IMR-90 (cell line): ENCODE results near the gene SYNPR. TPM values are rescaled to one million over a fixed set of nuclear protein-coding genes. Genes with fewer than 3 reads are reported as not detected.
A peak's percentile ranks its signal among the peaks of the same experiment; 100 is the strongest.

ENCODE experiments used
- ATAC-seq: fragments of 200-7000 bp; cut with Tn5 transposase; 2 replicates; pipeline ENCODE4 v1.9.1; 2020; ENCODE audit warnings: low read depth, mild to moderate bottlenecking, moderate library complexity
- BruUV-seq: library from RNA; stranded (reverse); fragments of 400-500 nt; replicated peaks from 2 replicates; lab custom pipeline; 2021; lab: Mats Ljungman, UMichigan
- CTCF ChIA-PET: fragments of 300-600 bp; formaldehyde crosslinking; extraction: SDS; loops from one replicate; lab custom pipeline; 2021; ENCODE audit warnings: antibody characterized with exemption; lab: Yijun Ruan, JAX
- POLR2A ChIA-PET: fragments of 300-600 bp; sonication (Branson Sonifier 250); formaldehyde crosslinking; loops from one replicate; lab custom pipeline; 2022; ENCODE audit warnings: antibody characterized with exemption; ENCODE audit not compliant: unreplicated experiment; lab: Charles Lee
- DNase-seq: peaks from one replicate; pipeline ENCODE4 v3.0.0; 2013
- H2AFZ ChIP-seq: replicated peaks from 2 replicates; pipeline ENCODE3; 2013; ENCODE audit warnings: low read length, mild to moderate bottlenecking; ENCODE audit not compliant: poor library complexity
- H2AK5ac ChIP-seq: 2 replicates; pipeline ENCODE4 v1.6.1; 2013; ENCODE audit warnings: low read depth, low read length, inconsistent platforms
- H2AK9ac ChIP-seq: replicated peaks from 2 replicates; pipeline ENCODE3; 2013; ENCODE audit warnings: mild to moderate bottlenecking, low read depth, low read length, moderate library complexity; ENCODE audit not compliant: poor library complexity
- H2BK120ac ChIP-seq: 2 replicates; pipeline ENCODE4 v1.6.1; 2013; ENCODE audit warnings: low read depth, low read length, inconsistent platforms
- H2BK15ac ChIP-seq: 3 replicates; pipeline ENCODE4 v1.6.1; 2013; ENCODE audit warnings: low read depth, low read length, inconsistent platforms
- H2BK20ac ChIP-seq: 2 replicates; pipeline ENCODE4 v1.6.1; 2013; ENCODE audit warnings: low read depth, mild to moderate bottlenecking, inconsistent platforms, low read length, moderate library complexity
- H2BK5ac ChIP-seq: 2 replicates; pipeline ENCODE4 v1.6.1; 2013; ENCODE audit warnings: mild to moderate bottlenecking, low read depth, low read length, inconsistent platforms; ENCODE audit not compliant: poor library complexity, severe bottlenecking
- H3K14ac ChIP-seq: replicated peaks from 2 replicates; pipeline ENCODE4 v1.6.1; 2013; ENCODE audit warnings: low read depth, low read length, inconsistent platforms
- H3K18ac ChIP-seq: 2 replicates; pipeline ENCODE4 v1.6.1; 2013; ENCODE audit warnings: low read depth, low read length, control low read depth
- H3K23ac ChIP-seq: 2 replicates; pipeline ENCODE4 v1.6.1; 2013; ENCODE audit warnings: low read depth, low read length, inconsistent platforms
- H3K27ac ChIP-seq: 2 replicates; pipeline ENCODE4 v1.5.1; 2013; ENCODE audit warnings: mild to moderate bottlenecking, control low read depth, low read length; ENCODE audit not compliant: insufficient read depth
- H3K27me3 ChIP-seq: 2 replicates; pipeline ENCODE4 v1.6.1; 2013; ENCODE audit warnings: low read length; ENCODE audit not compliant: control insufficient read depth, insufficient read depth
- H3K36me3 ChIP-seq: 2 replicates; pipeline ENCODE4 v1.6.1; 2013; ENCODE audit warnings: low read length, mixed read lengths; ENCODE audit not compliant: control insufficient read depth, insufficient read depth
- H3K4ac ChIP-seq: 2 replicates; pipeline ENCODE4 v1.6.1; 2013; ENCODE audit warnings: low read depth, low read length, inconsistent platforms
- H3K4me1 ChIP-seq: 2 replicates; pipeline ENCODE4 v1.6.1; 2013; ENCODE audit warnings: low read length, mixed read lengths; ENCODE audit not compliant: control insufficient read depth, insufficient read depth
- H3K4me2 ChIP-seq: 2 replicates; pipeline ENCODE4 v1.6.1; 2013; ENCODE audit warnings: low read depth, mild to moderate bottlenecking, control low read depth, low read length, moderate library complexity
- H3K4me3 ChIP-seq: 2 replicates; pipeline ENCODE4 v1.5.1; 2013; ENCODE audit warnings: low read depth, mild to moderate bottlenecking, control low read depth, low read length, moderate library complexity; ENCODE audit not compliant: insufficient read depth
- H3K56ac ChIP-seq: 2 replicates; pipeline ENCODE4 v1.6.1; 2013; ENCODE audit warnings: low read length, inconsistent platforms; ENCODE audit not compliant: insufficient read depth; ENCODE audit errors: extremely low read depth
- H3K79me1 ChIP-seq, 2 experiments: 2 replicates each; pipeline ENCODE4 v1.6.1; 2013; ENCODE audit warnings: low read length in 2 of 2, inconsistent platforms in 1 of 2, low read depth in 1 of 2
- H3K9ac ChIP-seq: 2 replicates; pipeline ENCODE4 v1.6.1; 2013; ENCODE audit warnings: low read depth, low read length, control low read depth
- H3K9me1 ChIP-seq: 2 replicates; pipeline ENCODE4 v1.6.1; 2013; ENCODE audit warnings: low read length, inconsistent platforms; ENCODE audit not compliant: insufficient read depth
- H3K9me3 ChIP-seq: 2 replicates; pipeline ENCODE4 v1.6.1; 2013; ENCODE audit warnings: low read length; ENCODE audit not compliant: control insufficient read depth, insufficient read depth
- H4K20me1 ChIP-seq: 2 replicates; pipeline ENCODE4 v1.6.1; 2013; ENCODE audit warnings: low read length, inconsistent platforms; ENCODE audit not compliant: insufficient read depth
- H4K5ac ChIP-seq: 2 replicates; pipeline ENCODE4 v1.6.1; 2013; ENCODE audit warnings: mild to moderate bottlenecking, low read depth, low read length, control low read depth
- H4K8ac ChIP-seq, 2 experiments: 2 replicates each; pipeline ENCODE4 v1.6.1; 2013; ENCODE audit warnings: low read depth in 2 of 2, low read length in 2 of 2, control low read depth in 1 of 2, inconsistent platforms in 1 of 2
- H4K91ac ChIP-seq: 2 replicates; pipeline ENCODE4 v1.6.1; 2013; ENCODE audit warnings: low read depth, low read length, inconsistent platforms; ENCODE audit not compliant: insufficient read depth
- BHLHE40 ChIP-seq: fragments of 150-350 bp; IDR thresholded peaks from 2 replicates; pipeline ENCODE4 v1.6.1; 2016; ENCODE audit warnings: mild to moderate bottlenecking, low read depth, low read length
- CEBPB ChIP-seq: IDR thresholded peaks from 2 replicates; pipeline ENCODE4 v1.6.1; 2012; ENCODE audit warnings: low read depth, low read length, improper control_type of control experiment
- CHD1 ChIP-seq: IDR thresholded peaks from 2 replicates; pipeline ENCODE4 v1.6.1; 2012; ENCODE audit warnings: low read depth, low read length, improper control_type of control experiment
- FOS ChIP-seq: fragments of 150-350 bp; IDR thresholded peaks from 2 replicates; pipeline ENCODE4 v1.6.1; 2016; ENCODE audit warnings: low read depth, low read length
- MAFK ChIP-seq: IDR thresholded peaks from 2 replicates; pipeline ENCODE4 v1.6.1; 2012; ENCODE audit warnings: low read depth, low read length, improper control_type of control experiment
- MAZ ChIP-seq: IDR thresholded peaks from 2 replicates; pipeline ENCODE4 v1.6.1; 2012; ENCODE audit warnings: low read depth, mild to moderate bottlenecking, low read length, improper control_type of control experiment, moderate library complexity, borderline replicate concordance
- MXI1 ChIP-seq: IDR thresholded peaks from 2 replicates; pipeline ENCODE4 v1.6.1; 2012; ENCODE audit warnings: low read depth, mild to moderate bottlenecking, low read length, moderate library complexity, borderline replicate concordance
- NFE2L2 ChIP-seq: fragments of 150-350 bp; IDR thresholded peaks from 2 replicates; pipeline ENCODE4 v1.6.1; 2016; ENCODE audit warnings: low read depth, mild to moderate bottlenecking, low read length
- POLR2A ChIP-seq: IDR thresholded peaks from 2 replicates; pipeline ENCODE4 v1.6.1; 2012; ENCODE audit warnings: mild to moderate bottlenecking, low read depth, low read length
- RAD21 ChIP-seq: IDR thresholded peaks from 2 replicates; pipeline ENCODE4 v1.6.1; 2012; ENCODE audit warnings: low read length, improper control_type of control experiment
- RCOR1 ChIP-seq: IDR thresholded peaks from 2 replicates; pipeline ENCODE4 v1.6.1; 2012; ENCODE audit warnings: mild to moderate bottlenecking, low read length, improper control_type of control experiment; ENCODE audit not compliant: insufficient replicate concordance
- RFX5 ChIP-seq: IDR thresholded peaks from 2 replicates; pipeline ENCODE4 v1.8.0; 2012; ENCODE audit warnings: low read depth, mild to moderate bottlenecking, low read length, moderate library complexity
- SMC3 ChIP-seq: fragments of 150-350 bp; IDR thresholded peaks from 2 replicates; pipeline ENCODE4 v1.6.1; 2016; ENCODE audit warnings: low read depth, mild to moderate bottlenecking, antibody characterized with exemption, low read length, moderate library complexity
- USF2 ChIP-seq: fragments of 150-350 bp; IDR thresholded peaks from 2 replicates; pipeline ENCODE4 v1.6.1; 2017; ENCODE audit warnings: mild to moderate bottlenecking, antibody characterized with exemption, low read length, low read depth
- WGBS, 2 experiments: methylation state at CpG; one replicate each; pipeline versions ENCODE4 v1.1.5 to v1.1.7; 2013; ENCODE audit warnings: missing lambda C conversion rate in 2 of 2; ENCODE audit not compliant: insufficient read length in 1 of 2; ENCODE audit errors: extremely low coverage in 2 of 2; 5-methylcytosine and 5-hydroxymethylcytosine counted together
- dilution Hi-C: fragments of 300-500 bp; cut with HindIII; formaldehyde crosslinking; loops from one replicate; pipeline ENCODE4 v1.14.3; 2018; ENCODE audit warnings: low sequenced_read_pairs; ENCODE audit not compliant: unreplicated experiment
- in situ Hi-C: fragments of 300-500 bp; cut with MboI; formaldehyde crosslinking; loops from 3 replicates; pipeline ENCODE4 v1.14.3; 2019; ENCODE audit warnings: low sequenced_read_pairs, inconsistent platforms, mixed read lengths
- intact Hi-C: fragments of 100-400 bp; cut with micrococcal nuclease; formaldehyde crosslinking; loops from 2 replicates; pipeline ENCODE4 v1.10.0; 2022
- polyA plus RNA-seq, 3 experiments: library from polyadenylated mRNA; depleted of rRNA; stranded (reverse); fragments of >200 nt; gene quantifications; 2 replicates each; pipeline ENCODE4 v1.2.3, GENCODE V29; 2012; ENCODE audit warnings: low replicate concordance in 1 of 3
- total RNA-seq: library from RNA; depleted of rRNA; stranded (reverse); fragments of >200 nt; gene quantifications from 2 replicates; pipeline ENCODE4 v1.2.3, GENCODE V29; 2012
- TF ChIP-seq, protein P1 (sequence below): conservative IDR thresholded peaks from 2 replicates; pipeline ENCODE4 v1.5.1; 2012; ENCODE audit warnings: mild to moderate bottlenecking, low read depth, low read length, improper control_type of control experiment
- TF ChIP-seq, protein P2 (sequence below): fragments of 150-350 bp; IDR thresholded peaks from 2 replicates; pipeline ENCODE4 v1.6.1; 2016; ENCODE audit warnings: low read depth, mild to moderate bottlenecking, low read length, moderate library complexity, borderline replicate concordance

Gene SYNPR
- total and polyA plus RNA-seq, 2 of the 4 experiments (the other 2 are of a cell fraction) = not detected

DNA sequence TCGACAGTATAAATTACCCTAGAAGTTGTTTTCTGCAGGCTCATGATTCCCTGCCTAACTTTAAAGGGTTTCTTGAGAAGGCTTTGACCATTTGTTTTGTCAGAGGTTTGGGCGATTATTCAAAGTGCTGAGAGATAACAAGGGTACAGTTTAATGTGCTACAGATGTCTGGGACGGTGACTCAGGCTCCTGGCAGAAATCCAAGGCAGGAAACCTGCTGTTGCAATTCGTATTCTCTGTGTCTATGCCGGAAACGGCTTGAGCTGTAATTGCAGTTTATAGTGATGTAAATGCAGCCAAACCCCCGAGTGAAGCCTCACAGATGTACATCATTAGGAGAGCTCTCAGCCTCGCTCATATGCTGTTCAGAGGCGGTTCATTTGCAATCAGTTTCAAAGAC, 65.6 kb downstream of the SYNPR start:
- H2AFZ ChIP-seq = no peak overlapping the region

More for the DNA sequence above, 65.6 kb downstream of the SYNPR start:
- H4K20me1 ChIP-seq = no peaks in the 10 kb centered on the region
- ChIA-PET POLR2A (no interaction called here), CTCF (interaction anchor here (0.6 to 1.4 kb wide), 3 partner anchors 8 to 1756 kb away, joined by 3 to 4 read pairs (median 4); no protein-coding TSS in a partner anchor)
- H4K5ac ChIP-seq = no peak overlapping the region
- intact Hi-C loops (no loop called here), dilution Hi-C loops (no loop called here), in situ Hi-C loops (loop anchor here (25.0 kb wide), 2 partner anchors 106 to 731 kb away; no protein-coding TSS in a partner anchor)
- DNase-seq (peak; percentile 92), ATAC-seq (peak; percentile 85)
- H3K27me3 ChIP-seq = no peaks in the 10 kb centered on the region; the same call in 1 of the 2 replicates
- H3K56ac ChIP-seq = no peak overlapping the region
- H4K8ac ChIP-seq = no peak overlapping the region
- H2BK15ac ChIP-seq = no peak overlapping the region
- BruUV-seq = no TSS peak
- H2AK5ac ChIP-seq = no peak overlapping the region
- H2BK120ac ChIP-seq = no peak overlapping the region
- H2BK5ac ChIP-seq = no peak overlapping the region
- H3K36me3 ChIP-seq = no peaks in the 10 kb centered on the region
- H2AK9ac ChIP-seq = no peak overlapping the region
- no peak overlapping the region for H3K23ac ChIP-seq
- no peak for TF ChIP-seq SMC3
- TF ChIP-seq MAZ = no peak
- peak; percentile 54; the same call in 1 of the 2 replicates for TF ChIP-seq FOS
- TF ChIP-seq MAFK = no peak
- TF ChIP-seq CEBPB = peak; percentile 90
- no peak for TF ChIP-seq CHD1
- TF ChIP-seq, protein P1, sequence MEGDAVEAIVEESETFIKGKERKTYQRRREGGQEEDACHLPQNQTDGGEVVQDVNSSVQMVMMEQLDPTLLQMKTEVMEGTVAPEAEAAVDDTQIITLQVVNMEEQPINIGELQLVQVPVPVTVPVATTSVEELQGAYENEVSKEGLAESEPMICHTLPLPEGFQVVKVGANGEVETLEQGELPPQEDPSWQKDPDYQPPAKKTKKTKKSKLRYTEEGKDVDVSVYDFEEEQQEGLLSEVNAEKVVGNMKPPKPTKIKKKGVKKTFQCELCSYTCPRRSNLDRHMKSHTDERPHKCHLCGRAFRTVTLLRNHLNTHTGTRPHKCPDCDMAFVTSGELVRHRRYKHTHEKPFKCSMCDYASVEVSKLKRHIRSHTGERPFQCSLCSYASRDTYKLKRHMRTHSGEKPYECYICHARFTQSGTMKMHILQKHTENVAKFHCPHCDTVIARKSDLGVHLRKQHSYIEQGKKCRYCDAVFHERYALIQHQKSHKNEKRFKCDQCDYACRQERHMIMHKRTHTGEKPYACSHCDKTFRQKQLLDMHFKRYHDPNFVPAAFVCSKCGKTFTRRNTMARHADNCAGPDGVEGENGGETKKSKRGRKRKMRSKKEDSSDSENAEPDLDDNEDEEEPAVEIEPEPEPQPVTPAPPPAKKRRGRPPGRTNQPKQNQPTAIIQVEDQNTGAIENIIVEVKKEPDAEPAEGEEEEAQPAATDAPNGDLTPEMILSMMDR = no peak
- no peak for TF ChIP-seq RAD21
- TF ChIP-seq USF2 = no peak
- no peak for TF ChIP-seq NFE2L2
- TF ChIP-seq RCOR1 = no peak
- no peak for TF ChIP-seq RFX5
- no peak for TF ChIP-seq BHLHE40
- TF ChIP-seq, protein P2, sequence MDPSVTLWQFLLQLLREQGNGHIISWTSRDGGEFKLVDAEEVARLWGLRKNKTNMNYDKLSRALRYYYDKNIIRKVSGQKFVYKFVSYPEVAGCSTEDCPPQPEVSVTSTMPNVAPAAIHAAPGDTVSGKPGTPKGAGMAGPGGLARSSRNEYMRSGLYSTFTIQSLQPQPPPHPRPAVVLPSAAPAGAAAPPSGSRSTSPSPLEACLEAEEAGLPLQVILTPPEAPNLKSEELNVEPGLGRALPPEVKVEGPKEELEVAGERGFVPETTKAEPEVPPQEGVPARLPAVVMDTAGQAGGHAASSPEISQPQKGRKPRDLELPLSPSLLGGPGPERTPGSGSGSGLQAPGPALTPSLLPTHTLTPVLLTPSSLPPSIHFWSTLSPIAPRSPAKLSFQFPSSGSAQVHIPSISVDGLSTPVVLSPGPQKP = no peak
- no peak for TF ChIP-seq MXI1
- TF ChIP-seq POLR2A = no peak
- H3K9me1 ChIP-seq = no peaks in the 10 kb centered on the region
- no peak overlapping the region for H3K27ac ChIP-seq
- H3K4me2 ChIP-seq = peak overlapping the region; percentile 5; the same call in 1 of the 2 replicates
- no peak overlapping the region for H4K91ac ChIP-seq
- H3K4ac ChIP-seq = no peak overlapping the region
- H3K14ac ChIP-seq = no peak overlapping the region
- H3K9me3 ChIP-seq = no peaks in the 10 kb centered on the region
- no peaks in the 10 kb centered on the region for H3K4me1 ChIP-seq
- H3K9ac ChIP-seq = no peak overlapping the region
- H3K4me3 ChIP-seq = no peak overlapping the region
- no peak overlapping the region for H2BK20ac ChIP-seq
- 0% methylated on average over 3 of the region's 9 CpGs; no CpG with 5 or more reads in 1 of the 2 experiments for WGBS, 2 experiments
- no peak overlapping the region for H3K18ac ChIP-seq
- no peaks in the 10 kb centered on the region for H3K79me1 ChIP-seq
